CD4-positive, alpha-beta T cell treated with Interleukin-2 at 100 ng/mL for 4 hours (primary cell): ENCODE measurements around the gene CIB4.

ENCODE experiments used
- DNase-seq: peaks from one replicate; pipeline ENCODE4 v3.0.0-alpha.2; 2020; ENCODE audit warnings: low spot score

CIB4 gene

GRCh38 chr2:26640781-26641564 is at the start of gene CIB4:
Gene CIB4, minus strand, starts transcription at chr2:26641366. Its CDS starts 52 bp downstream, at chr2:26641314.
- no peak for DNase-seq

DNA sequence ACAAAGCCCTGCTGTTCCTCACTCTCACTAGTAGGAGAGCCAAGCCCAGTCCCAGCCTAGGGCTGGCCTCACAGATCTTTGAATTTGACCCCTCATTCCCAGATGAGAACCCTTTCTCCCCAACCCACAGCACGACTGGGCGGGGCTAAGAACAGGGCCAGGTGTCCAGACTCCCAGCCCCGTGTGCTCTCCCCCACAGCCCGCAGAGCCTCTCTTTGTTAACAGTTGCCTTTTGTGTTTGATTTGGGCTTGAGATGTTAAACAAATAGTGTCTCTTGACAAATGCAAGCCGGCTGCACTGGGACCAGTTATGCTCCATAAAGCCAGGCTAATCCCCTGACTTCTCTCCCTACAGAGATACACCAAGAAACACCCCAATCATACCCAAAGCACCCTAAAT is 46.6 kb upstream of the CIB4 start:
- DNase-seq, result no peak

- DNase-seq, result no peak
These were observed 46.2 kb upstream of the CIB4 start for GRCh38 chr2:26687328-26687727.

DNA sequence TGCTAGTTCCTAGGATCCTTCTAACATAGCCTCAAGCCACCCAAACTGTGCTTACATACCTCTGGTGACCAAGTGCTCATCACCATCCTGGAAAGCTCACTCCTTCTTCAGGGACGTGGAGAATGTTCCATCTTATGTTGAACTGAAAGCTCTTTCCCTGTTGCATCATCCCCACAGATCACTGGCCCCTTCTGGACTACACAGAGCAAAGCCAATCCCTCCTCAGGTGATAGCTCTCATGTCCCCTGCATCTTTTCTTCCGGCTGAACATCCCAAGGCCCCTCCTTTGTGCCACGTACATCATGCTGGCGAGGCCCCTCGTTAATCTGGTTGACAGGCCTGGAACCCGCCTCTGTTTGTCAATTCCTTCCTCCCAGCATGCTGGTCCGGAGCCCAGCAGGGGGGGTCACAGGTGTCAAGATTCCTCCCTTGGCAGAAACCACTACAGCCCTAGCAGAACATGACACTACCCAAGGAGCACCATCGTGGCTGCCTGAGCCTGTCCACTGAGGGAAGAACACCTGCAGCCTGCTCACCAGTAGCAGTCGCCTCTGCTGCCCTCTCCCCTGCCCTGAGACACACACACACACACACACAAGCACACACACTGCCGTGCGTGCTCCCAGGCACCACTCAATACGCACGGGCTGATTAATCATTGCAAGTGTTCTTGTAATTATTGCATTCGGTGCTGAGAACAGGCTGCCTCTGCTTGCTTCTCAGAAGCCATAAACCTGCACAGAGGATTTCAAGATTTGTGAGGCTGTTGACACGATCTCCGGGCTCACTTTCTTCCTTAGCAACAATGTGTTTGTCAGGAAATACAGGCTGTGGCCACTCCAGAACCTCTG is 45.0 kb upstream of the CIB4 start:
- no peak for DNase-seq

DNA sequence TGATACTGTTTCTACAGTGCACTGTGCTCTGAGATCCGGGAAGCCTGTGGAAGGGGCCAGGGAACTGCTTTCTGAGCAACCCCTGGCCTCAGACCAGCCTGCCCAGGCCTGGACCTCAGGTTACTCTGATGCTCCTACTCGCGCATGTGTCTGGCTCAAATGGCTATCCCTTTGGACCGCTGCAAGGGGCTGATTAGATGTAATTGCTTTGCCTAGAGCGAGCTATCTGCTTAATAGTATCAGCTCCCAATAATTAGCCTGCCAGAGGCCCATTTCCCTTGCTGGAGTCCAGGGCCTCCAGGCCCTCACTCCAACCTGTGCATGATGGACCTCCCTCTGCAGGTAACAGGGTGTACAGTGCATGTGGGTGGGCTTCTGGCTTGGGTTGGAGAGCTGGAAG is 44.2 kb upstream of the CIB4 start:
- DNase-seq, result no peak

GRCh38 chr2:26683583-26683982 is 42.4 kb upstream of the CIB4 start:
- no peak for DNase-seq

DNA sequence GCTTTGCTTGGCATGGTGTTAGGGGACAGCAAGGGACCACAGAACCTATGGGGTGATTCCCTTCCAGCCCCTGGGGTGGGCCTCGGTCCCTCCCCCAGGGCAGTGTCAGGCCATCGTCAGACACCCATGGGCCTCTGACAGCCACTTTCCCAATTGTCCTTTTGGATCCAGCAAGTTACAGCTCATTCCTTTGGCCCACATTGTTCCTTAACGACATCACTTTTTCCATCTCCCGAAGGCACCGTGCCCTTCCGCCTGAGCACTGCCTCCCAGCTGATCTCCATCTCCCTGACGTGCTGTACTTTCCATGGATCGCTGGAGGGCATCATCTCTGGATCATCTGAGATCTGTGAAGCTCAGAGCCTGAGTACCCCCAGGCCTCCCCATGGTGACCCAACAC is 41.0 kb upstream of the CIB4 start:
- no peak for DNase-seq

- no peak for DNase-seq
These were observed 40.5 kb upstream of the CIB4 start for GRCh38 chr2:26681656-26682055.

DNA sequence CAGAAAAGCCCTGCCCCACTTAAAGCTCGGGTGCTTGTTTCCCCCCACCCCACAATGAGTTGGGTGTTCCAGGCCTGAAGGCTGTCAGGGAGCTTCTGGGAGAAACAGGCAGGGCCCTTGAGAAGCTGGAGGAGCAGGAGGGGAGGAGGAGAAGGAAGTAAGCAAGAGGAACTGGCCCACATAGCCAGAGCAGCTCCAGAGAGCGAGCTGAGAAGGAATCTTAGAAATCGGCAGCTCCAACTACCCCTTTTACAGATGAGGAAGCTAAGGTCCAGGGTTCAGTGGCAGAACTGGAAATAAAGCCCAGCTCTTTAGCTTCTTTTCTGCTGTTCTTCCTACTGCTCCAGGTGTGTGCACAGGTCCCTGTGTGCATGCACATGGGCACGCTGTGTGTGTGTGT is 38.7 kb upstream of the CIB4 start:
- DNase-seq, result no peak

- DNase-seq, result no peak
These were observed 36.9 kb upstream of the CIB4 start for GRCh38 chr2:26678035-26678434.

- no peak for DNase-seq
These were observed 34.6 kb upstream of the CIB4 start for GRCh38 chr2:26675651-26676255.

DNA sequence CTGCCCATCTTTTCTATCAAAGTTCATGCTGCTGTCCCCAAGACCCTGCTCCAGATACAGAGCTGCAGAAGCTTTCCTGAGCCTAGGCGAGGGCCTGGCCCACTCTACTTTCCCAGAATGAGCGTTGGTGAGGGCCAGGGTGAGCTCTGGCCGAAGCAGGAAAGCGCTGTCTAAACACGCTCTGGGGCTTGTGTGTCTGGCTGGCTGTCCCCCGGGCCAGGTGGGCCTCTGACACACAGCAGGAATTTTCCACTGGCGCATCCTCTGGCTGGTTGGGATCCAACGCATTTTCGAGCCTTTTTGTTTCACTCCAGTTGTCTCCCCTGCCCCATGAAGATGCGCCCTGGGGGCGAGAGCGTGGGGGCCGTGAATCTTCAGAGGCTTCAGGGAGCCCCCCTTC is 33.6 kb upstream of the CIB4 start:
- no peak for DNase-seq

- no peak for DNase-seq
These were observed 33.0 kb upstream of the CIB4 start for GRCh38 chr2:26674002-26674751.

GRCh38 chr2:26672818-26673393 is 31.7 kb upstream of the CIB4 start:
- DNase-seq, result no peak

DNA sequence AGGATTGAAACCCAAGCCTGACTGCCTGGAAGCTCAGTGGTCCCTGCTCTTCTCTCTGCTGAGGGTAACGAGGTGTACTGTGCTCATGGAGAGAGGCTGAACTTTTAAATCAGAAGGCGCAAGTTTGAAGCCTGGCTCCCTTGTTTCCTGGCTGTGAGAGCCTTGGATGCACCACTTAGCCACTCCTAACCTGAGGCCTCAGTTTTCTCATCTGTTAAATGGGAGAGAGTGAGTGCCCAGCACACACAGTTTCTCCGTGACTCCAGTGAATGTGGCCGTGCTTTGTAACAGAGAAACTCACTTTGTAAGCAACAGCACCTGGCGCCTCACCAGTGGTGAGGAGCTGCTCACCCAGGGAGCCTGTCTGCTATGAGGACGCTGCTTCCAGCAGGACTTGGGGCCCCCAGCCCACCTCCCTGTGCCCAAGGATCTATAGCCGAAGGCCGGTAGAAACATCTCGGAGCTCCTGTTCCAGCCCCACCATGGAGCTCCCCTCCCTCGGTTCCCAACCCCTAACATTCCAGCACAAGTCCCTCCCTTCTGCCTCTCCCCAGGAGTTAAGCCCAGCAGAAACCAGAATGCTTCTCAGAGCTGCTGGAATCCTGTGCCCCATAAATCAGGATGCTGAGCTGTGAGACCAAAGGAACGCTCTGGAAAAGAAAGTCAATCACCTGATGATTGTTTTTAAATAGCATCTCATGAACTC is 31.1 kb upstream of the CIB4 start:
- no peak for DNase-seq

GRCh38 chr2:26671691-26672090 is 30.5 kb upstream of the CIB4 start:
- no peak for DNase-seq

DNA sequence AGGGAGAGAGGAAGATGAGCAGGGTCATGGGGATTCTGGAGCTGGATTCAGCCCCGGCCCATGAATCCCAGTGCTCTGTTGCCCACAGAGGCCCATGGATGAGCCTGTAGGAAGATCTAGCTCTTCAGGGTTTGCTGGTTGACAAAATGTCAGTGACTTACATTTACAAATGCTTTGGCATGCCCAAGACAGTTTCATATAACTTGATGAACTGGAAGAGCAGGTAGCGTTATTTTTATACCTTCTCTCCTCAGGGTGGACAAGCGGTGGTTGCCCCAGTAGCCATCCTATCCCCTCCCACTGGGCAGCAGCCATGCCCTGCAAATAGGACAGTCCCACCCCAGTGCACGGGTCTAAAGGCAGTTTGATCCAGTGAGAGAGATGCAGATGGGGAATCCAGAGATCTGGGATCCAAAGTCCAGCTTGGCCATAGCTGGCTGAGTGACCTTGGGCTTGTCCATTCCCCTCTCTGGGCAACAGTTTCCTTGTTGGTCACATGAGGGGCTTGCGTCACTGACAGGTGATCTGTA is 29.8 kb upstream of the CIB4 start:
- DNase-seq, result no peak

- DNase-seq, result no peak
These were observed 29.0 kb upstream of the CIB4 start for GRCh38 chr2:26670171-26670570.

DNA sequence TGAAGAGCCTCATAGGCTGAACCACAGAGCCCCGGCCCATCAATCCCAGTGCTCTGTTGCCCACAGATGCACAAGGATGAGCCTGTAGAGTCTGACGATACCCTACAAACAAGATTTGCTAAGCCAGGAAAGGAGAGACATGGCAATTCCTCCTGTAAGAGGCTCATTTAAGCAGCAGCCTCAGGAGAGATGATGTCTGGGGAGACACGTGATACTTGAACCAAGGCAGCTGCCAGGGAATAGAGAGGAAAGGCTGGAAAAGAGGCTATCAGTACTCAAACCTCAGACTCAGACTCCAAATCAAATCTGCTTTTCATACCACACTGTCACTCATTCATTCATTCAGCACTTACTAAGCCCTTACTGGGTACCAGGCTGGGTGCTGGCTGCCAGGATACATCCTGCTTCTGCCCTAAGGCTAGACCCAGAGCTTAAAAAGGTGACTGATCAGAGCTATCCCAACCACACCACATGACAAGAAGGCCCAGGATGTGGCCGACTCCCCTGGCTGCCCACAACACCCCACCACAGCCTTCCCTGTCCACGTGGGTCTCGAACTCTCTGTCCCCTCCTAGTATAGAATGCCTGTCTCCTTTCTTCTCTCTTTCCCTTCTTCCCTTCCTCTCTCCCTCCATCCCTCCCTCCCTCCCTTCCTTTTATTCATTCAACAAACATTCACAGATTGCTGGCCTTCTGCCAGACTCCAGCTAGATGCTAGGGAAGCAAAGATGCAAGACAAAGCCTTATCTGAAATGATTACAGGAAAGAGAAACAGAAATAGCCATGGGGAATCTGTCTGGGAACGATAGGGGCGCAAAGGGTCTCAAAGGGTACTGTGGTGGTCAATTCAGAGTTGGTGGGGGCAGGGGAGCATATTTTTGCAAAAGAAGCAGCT is 27.9 kb upstream of the CIB4 start:
- no peak for DNase-seq

- no peak for DNase-seq
These were observed 26.9 kb upstream of the CIB4 start for GRCh38 chr2:26668041-26668440.
